ENCODE measurements around the gene CDK9.
"Not testable (repeated sequence)": the region's sequence is repeated elsewhere in the genome, so short reads cannot be mapped to it uniquely, and the experiment has no call there.

CDK9 gene

GRCh38 chr9:127780909-127781308 is 4.9 kb upstream of the CDK9 start:
- not testable (repeated sequence) for FAIRE-seq

GRCh38 chr9:127781806-127782205 is 4.0 kb upstream of the CDK9 start:
- FAIRE-seq: no peak

- FAIRE-seq: no peak
Measured at GRCh38 chr9:127783111-127784008, 2.5 kb upstream of the CDK9 start.

GRCh38 chr9:127785023-127785932 is 556 bp upstream of the CDK9 start:
- FAIRE-seq: no peak

GRCh38 chr9:127786773-127787104 is 905 bp downstream of the CDK9 start:
- no peak for FAIRE-seq

GRCh38 chr9:127788337-127789011 is 2.6 kb downstream of the CDK9 start:
- no peak for FAIRE-seq

GRCh38 chr9:127789179-127789578 is 3.3 kb downstream of the CDK9 start:
- FAIRE-seq: no peak

GRCh38 chr9:127790094-127790855 is 4.4 kb downstream of the CDK9 start:
- no peak for FAIRE-seq

GRCh38 chr9:127791085-127791484 is 5.3 kb downstream of the CDK9 start:
- no peak for FAIRE-seq

- no peak for FAIRE-seq
Measured at GRCh38 chr9:127792417-127793031, 6.7 kb downstream of the CDK9 start.

- no peak for FAIRE-seq
Measured at GRCh38 chr9:127793093-127793708, 7.4 kb downstream of the CDK9 start.

- FAIRE-seq: no peak
Measured at GRCh38 chr9:127794001-127794791, 8.4 kb downstream of the CDK9 start.

GRCh38 chr9:127796225-127796813 is 10.5 kb downstream of the CDK9 start:
- FAIRE-seq: no peak

GRCh38 chr9:127796852-127797370 is 11.1 kb downstream of the CDK9 start:
- FAIRE-seq: no peak

- no peak for FAIRE-seq
Measured at GRCh38 chr9:127801955-127802575, 16.2 kb downstream of the CDK9 start.

- FAIRE-seq: no peak
Measured at GRCh38 chr9:127802576-127803443, 17.0 kb downstream of the CDK9 start, which contains the start of gene FPGS. FPGS (plus strand) TSS chr9:127802882; CDS start chr9:127802925, 43 bp downstream.

GRCh38 chr9:127803507-127804352 is 17.9 kb downstream of the CDK9 start:
- FAIRE-seq: no peak
